Retinal pigment epithelial cell (primary cell): ENCODE results near the gene OR52A5.
"Not testable (repeated sequence)": the region's sequence is repeated elsewhere in the genome, so short reads cannot be mapped to it uniquely, and the experiment has no call there.

Experiments used
- DNase-seq: peaks from one replicate; pipeline ENCODE4 v3.0.0-alpha.2; 2010; ENCODE audit warnings: low read depth
- H3K4me3 ChIP-seq: 2 replicates; pipeline ENCODE4 v1.5.1; 2011; ENCODE audit warnings: mild to moderate bottlenecking, low read length, control low read depth, moderate library complexity
- CTCF ChIP-seq: conservative IDR thresholded peaks from 2 replicates; pipeline ENCODE4 v1.5.1; 2011; ENCODE audit warnings: low read depth, low read length, control low read depth, inconsistent platforms

OR52A5 gene

GRCh38 chr11:5154657-5155056, 16.5 kb upstream of the OR52A5 start, which contains the start of gene OR52A1:
TSS of gene OR52A1 (minus strand) at chr11:5154757. CDS start at chr11:5152369, 2,388 bp downstream.
- TF ChIP-seq CTCF, result no peak
- H3K4me3 ChIP-seq, result no peak within 1 kb of the TSS
- no peak for DNase-seq

DNA sequence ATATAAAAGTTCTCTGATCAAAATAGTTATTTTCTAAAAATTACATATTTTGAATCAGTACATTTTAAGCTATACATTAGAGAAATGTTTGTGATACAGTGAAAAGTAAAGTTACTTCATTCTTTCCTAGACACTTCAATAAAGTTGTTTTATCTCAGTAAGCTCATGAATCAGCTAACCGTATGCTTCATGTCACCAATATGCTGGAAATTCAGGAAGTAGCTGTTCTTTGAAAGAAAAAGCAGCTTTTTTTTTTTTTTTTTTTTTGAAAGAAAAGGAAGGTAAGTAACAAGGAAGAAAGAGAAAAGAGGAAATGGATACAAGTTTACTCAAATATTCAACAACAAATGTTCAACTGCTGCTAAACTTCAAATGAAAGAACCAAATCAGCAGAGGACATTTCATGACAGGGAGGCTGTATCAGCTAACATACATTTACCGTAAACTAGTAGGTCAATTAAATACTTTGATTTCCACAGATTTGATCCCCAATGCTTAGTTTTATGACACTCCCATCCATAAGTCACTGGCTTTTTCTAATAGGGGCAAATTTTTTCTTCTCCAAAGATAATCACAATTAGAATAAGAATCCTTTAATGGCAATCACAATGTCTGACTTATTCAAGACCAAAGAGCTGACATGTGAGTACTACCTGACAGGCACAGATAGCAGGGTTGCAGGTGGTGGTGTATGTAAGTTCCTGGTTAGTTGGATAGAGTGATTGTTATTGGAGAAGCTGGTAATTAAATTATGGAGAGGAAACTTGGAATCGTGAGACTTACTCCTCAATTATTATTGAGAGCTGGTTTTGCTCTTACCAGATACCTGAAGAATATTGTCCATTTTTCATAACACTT, 15.6 kb upstream of the OR52A5 start:
- no peak for DNase-seq
- TF ChIP-seq CTCF, result no peak
- no peak overlapping the region for H3K4me3 ChIP-seq

GRCh38 chr11:5151713-5152153, 13.6 kb upstream of the OR52A5 start:
- H3K4me3 ChIP-seq, result no peak overlapping the region
- TF ChIP-seq CTCF, result no peak
- no peak for DNase-seq

- not testable (repeated sequence) for H3K4me3 ChIP-seq, DNase-seq
Observed at GRCh38 chr11:5144206-5144605, 6.0 kb upstream of the OR52A5 start.

GRCh38 chr11:5137014-5137413, 1.1 kb downstream of the OR52A5 start:
- H3K4me3 ChIP-seq, result no peak overlapping the region
- no peak for TF ChIP-seq CTCF
- no peak for DNase-seq

DNA sequence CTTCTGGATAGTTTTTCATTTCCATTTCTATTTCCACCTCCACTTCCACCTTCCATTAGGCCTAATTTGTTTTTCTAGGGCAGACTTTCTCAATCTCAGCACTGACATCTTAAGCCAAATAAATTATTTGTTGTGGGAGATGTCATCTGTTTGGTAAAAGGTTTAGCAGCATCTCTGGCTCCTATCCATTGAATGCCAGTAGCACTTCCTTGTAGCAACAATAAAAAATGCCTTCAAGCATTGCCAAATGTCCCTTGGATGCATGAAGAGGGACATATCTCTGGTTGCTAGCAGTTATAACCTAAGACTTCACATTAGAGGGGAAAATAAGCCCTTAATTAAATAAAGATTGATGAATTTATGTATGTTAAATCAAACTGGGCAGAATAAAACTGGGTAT, 1.9 kb downstream of the OR52A5 start:
- TF ChIP-seq CTCF, result no peak
- no peak for DNase-seq
- no peak overlapping the region for H3K4me3 ChIP-seq

DNA sequence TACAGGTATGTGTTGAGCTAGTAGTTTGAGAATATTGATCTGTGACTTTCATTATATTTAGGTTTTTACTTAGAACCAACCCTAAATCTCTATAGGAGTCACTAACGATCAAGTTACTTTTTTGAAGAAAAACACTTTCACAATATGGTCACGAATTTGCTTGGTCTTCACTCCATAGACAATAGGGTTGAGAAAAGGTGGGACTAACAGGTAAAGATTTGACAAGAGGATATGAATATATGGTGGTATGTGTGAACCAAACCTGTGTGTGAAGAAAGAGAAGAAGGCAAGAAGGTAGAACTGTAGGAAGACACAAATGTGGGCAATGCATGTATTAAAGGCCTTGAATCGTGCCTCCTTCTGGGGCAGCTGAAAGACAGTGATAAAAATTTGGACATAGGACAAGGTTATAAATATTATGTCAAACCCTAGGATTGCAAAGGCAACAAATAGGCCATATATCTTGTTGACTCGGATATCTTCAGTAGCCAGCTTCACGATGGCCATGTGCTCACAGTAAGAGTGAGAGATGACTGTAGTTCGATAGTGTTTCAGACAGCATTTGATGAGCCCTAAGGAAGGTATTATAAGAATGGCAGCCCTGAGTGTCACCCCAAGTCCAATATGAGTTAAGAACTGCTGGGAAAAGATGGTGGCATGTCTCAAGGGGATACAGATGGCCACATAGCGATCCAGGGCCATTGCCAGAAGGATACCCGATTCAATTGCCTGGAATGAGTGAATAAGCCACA, 6.4 kb downstream of the OR52A5 start:
- no peak for DNase-seq
- no peak for TF ChIP-seq CTCF
- H3K4me3 ChIP-seq, result no peak overlapping the region
